Stimulated activated memory B cell treated with anti-CD40 and anti-IgM and Interleukin-4, amounts not matched to agents 10 μg/mL and 1 μg/mL and 100 μg/mL, for 72 hours (primary cell): ENCODE measurements around the gene BTBD2.
A peak's percentile ranks its signal among the peaks of the same experiment; 100 is the strongest.

Experiments used
- ATAC-seq: fragments of 150-1000 bp; cut with Tn5 transposase; 2 replicates; pipeline ENCODE4 v1.10.0; 2021
- H3K27ac Mint-ChIP-seq: one replicate; pipeline ENCODE4 v1.8.0; 2022; ENCODE audit warnings: mild to moderate bottlenecking, mixed read lengths
- H3K27me3 Mint-ChIP-seq: one replicate; pipeline ENCODE4 v1.8.0; 2022; ENCODE audit warnings: mixed read lengths
- H3K36me3 Mint-ChIP-seq: one replicate; pipeline ENCODE4 v1.8.0; 2022; ENCODE audit warnings: mixed read lengths
- H3K4me1 Mint-ChIP-seq: one replicate; pipeline ENCODE4 v1.8.0; 2022; ENCODE audit warnings: mixed read lengths
- H3K4me3 Mint-ChIP-seq: one replicate; pipeline ENCODE4 v1.8.0; 2022; ENCODE audit warnings: mild to moderate bottlenecking, moderate library complexity, mixed read lengths
- H3K9me3 Mint-ChIP-seq: one replicate; pipeline ENCODE4 v1.8.0; 2022; ENCODE audit warnings: mixed read lengths

Gene BTBD2

GRCh38 chr19:2014731-2015607 is 545 bp downstream of the BTBD2 start:
- Mint-ChIP-seq H3K9me3 (no peaks in the 10 kb centered on the region), H3K4me1 (peaks cover 53% of the 10 kb centered on the region), H3K27ac (peak overlapping the region; percentile 76), H3K36me3 (peaks cover 30% of the 10 kb centered on the region), H3K27me3 (no peaks in the 10 kb centered on the region), H3K4me3 (peak overlapping the region; percentile 84)
- peak; percentile 59 for ATAC-seq

GRCh38 chr19:2014131-2014571 is 1.4 kb downstream of the BTBD2 start:
- peak; percentile 44 for ATAC-seq
- Mint-ChIP-seq H3K4me3 (peak overlapping the region; percentile 84), H3K27me3 (no peaks in the 10 kb centered on the region), H3K36me3 (peaks cover 30% of the 10 kb centered on the region), H3K4me1 (peaks cover 48% of the 10 kb centered on the region), H3K27ac (peak overlapping the region; percentile 76), H3K9me3 (no peaks in the 10 kb centered on the region)

- Mint-ChIP-seq H3K4me3 (peak overlapping the region; percentile 84), H3K36me3 (peaks cover 30% of the 10 kb centered on the region), H3K4me1 (peaks cover 48% of the 10 kb centered on the region), H3K27ac (peak overlapping the region; percentile 76), H3K9me3 (no peaks in the 10 kb centered on the region), H3K27me3 (no peaks in the 10 kb centered on the region)
- ATAC-seq = peak; percentile 1
Measured at GRCh38 chr19:2013683-2013961, 1.9 kb downstream of the BTBD2 start.

- ATAC-seq = peak; percentile 0
- H3K27ac Mint-ChIP-seq = peak overlapping the region; percentile 76
- peak overlapping the region; percentile 84 for H3K4me3 Mint-ChIP-seq
- no peaks in the 10 kb centered on the region for H3K27me3 Mint-ChIP-seq
- H3K9me3 Mint-ChIP-seq = no peaks in the 10 kb centered on the region
- peaks cover 30% of the 10 kb centered on the region for H3K36me3 Mint-ChIP-seq
- peaks cover 48% of the 10 kb centered on the region for H3K4me1 Mint-ChIP-seq
Measured at GRCh38 chr19:2012941-2013682, 2.4 kb downstream of the BTBD2 start.

- H3K36me3 Mint-ChIP-seq = peaks cover 30% of the 10 kb centered on the region
- H3K4me1 Mint-ChIP-seq = peaks cover 41% of the 10 kb centered on the region
- no peaks in the 10 kb centered on the region for H3K27me3 Mint-ChIP-seq
- no peak for ATAC-seq
- no peaks in the 10 kb centered on the region for H3K9me3 Mint-ChIP-seq
- peak overlapping the region; percentile 5 for H3K27ac Mint-ChIP-seq
- no peak overlapping the region for H3K4me3 Mint-ChIP-seq
Measured at GRCh38 chr19:2011169-2011568, 4.3 kb downstream of the BTBD2 start.

GRCh38 chr19:2010135-2010668 is 5.3 kb downstream of the BTBD2 start:
- Mint-ChIP-seq H3K27me3 (no peaks in the 10 kb centered on the region), H3K4me1 (peaks cover 38% of the 10 kb centered on the region), H3K4me3 (no peak overlapping the region), H3K9me3 (no peaks in the 10 kb centered on the region), H3K27ac (no peak overlapping the region), H3K36me3 (peaks cover 30% of the 10 kb centered on the region)
- ATAC-seq = no peak

GRCh38 chr19:2003874-2004273 is 11.6 kb downstream of the BTBD2 start:
- ATAC-seq = no peak
- H3K27ac Mint-ChIP-seq = no peak overlapping the region

GRCh38 chr19:1999856-2000515 is 15.5 kb downstream of the BTBD2 start:
- Mint-ChIP-seq H3K27ac (peak overlapping the region; percentile 60), H3K36me3 (peaks cover 36% of the 10 kb centered on the region), H3K9me3 (no peaks in the 10 kb centered on the region), H3K27me3 (no peaks in the 10 kb centered on the region), H3K4me3 (no peak overlapping the region), H3K4me1 (peaks cover 28% of the 10 kb centered on the region)
- ATAC-seq = peak; percentile 57

More at GRCh38 chr19:2003874-2004273, 11.6 kb downstream of the BTBD2 start:
- no peak overlapping the region for H3K4me3 Mint-ChIP-seq
- no peaks in the 10 kb centered on the region for H3K9me3 Mint-ChIP-seq
- peaks cover 13% of the 10 kb centered on the region for H3K36me3 Mint-ChIP-seq
- peaks cover 19% of the 10 kb centered on the region for H3K4me1 Mint-ChIP-seq
- no peaks in the 10 kb centered on the region for H3K27me3 Mint-ChIP-seq

GRCh38 chr19:1998712-1999708 is 16.5 kb downstream of the BTBD2 start:
- H3K27me3 Mint-ChIP-seq = no peaks in the 10 kb centered on the region
- ATAC-seq = no peak
- H3K4me1 Mint-ChIP-seq = peaks cover 28% of the 10 kb centered on the region
- peaks cover 36% of the 10 kb centered on the region for H3K36me3 Mint-ChIP-seq
- no peak overlapping the region for H3K4me3 Mint-ChIP-seq
- peak overlapping the region; percentile 60 for H3K27ac Mint-ChIP-seq
- no peaks in the 10 kb centered on the region for H3K9me3 Mint-ChIP-seq

GRCh38 chr19:1997353-1998233 is 17.9 kb downstream of the BTBD2 start:
- H3K36me3 Mint-ChIP-seq = peaks cover 41% of the 10 kb centered on the region
- no peak for ATAC-seq

GRCh38 chr19:1992759-1993260 is 22.7 kb downstream of the BTBD2 start:
- Mint-ChIP-seq H3K9me3 (no peaks in the 10 kb centered on the region), H3K27me3 (no peaks in the 10 kb centered on the region), H3K4me1 (peaks cover 5% of the 10 kb centered on the region), H3K27ac (no peak overlapping the region), H3K4me3 (no peak overlapping the region), H3K36me3 (peaks cover 40% of the 10 kb centered on the region)
- no peak for ATAC-seq

More at GRCh38 chr19:1997353-1998233, 17.9 kb downstream of the BTBD2 start:
- H3K4me1 Mint-ChIP-seq = peaks cover 28% of the 10 kb centered on the region
- no peaks in the 10 kb centered on the region for H3K9me3 Mint-ChIP-seq
- no peak overlapping the region for H3K4me3 Mint-ChIP-seq
- H3K27ac Mint-ChIP-seq = no peak overlapping the region
- no peaks in the 10 kb centered on the region for H3K27me3 Mint-ChIP-seq

- H3K36me3 Mint-ChIP-seq = peaks cover 36% of the 10 kb centered on the region
- no peak overlapping the region for H3K27ac Mint-ChIP-seq
- no peaks in the 10 kb centered on the region for H3K27me3 Mint-ChIP-seq
- H3K4me1 Mint-ChIP-seq = no peaks in the 10 kb centered on the region
- H3K4me3 Mint-ChIP-seq = no peak overlapping the region
- no peaks in the 10 kb centered on the region for H3K9me3 Mint-ChIP-seq
- ATAC-seq = no peak
Measured at GRCh38 chr19:1991018-1991913, 24.2 kb downstream of the BTBD2 start.
